ENCODE data around the gene VSIG2. TPM values are rescaled to one million over a fixed set of nuclear protein-coding genes. Genes with fewer than 3 reads are reported as not detected.

VSIG2 gene
- total RNA-seq, 1 donor from 2014 or later: not detected

- no peak for DNase-seq
Measured at GRCh38 chr11:124748481-124749343, 3.3 kb downstream of the VSIG2 start.

DNA sequence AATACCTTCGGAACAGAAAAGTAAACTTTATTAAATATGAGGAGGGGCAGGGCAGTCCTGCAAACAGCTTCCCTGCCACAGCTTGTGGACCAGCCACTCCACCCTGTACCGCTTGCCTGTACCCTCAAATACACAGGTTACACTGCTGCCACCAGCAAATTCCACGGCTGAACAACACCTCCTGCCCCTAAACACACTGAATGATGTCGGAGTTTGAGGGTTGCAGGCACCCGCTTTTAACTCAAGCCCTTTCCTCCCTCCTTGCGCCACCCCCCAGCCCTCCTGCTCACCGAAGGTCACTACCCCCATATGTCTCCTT is 4.0 kb downstream of the VSIG2 start:
- DNase-seq: no peak

DNA sequence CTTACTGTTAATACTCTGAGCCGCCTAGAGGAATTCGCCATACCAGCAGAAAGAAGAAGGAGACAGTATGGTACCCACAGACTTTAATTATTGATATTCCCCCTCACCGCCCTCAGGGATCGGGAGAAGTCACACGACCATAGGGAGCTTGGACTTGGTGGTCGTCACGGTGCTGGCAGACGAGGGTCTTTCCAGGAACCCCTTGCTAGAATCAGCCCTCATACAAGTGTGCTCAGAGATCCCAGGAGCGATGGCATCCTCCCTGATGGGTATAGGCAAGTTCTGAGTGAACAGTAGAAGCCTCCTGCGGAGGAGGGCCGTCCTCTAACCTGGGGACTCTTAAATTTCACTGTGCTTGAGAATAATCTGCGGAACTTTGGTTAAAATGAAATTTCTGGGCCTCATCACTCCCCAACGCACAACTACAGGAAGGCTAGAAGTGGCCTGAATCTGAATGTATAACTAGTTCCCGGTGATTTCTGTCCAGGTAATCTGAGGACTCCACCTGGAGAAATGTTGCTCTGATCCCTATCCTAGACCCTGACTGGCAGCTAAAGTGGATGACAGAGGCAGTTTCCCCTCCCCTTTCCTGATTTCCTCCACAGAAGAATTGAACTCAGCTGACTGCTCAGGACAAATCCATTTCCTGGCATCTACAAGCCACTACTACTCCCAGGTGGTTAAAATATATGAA is 4.5 kb downstream of the VSIG2 start:
- DNase-seq: no peak

DNA sequence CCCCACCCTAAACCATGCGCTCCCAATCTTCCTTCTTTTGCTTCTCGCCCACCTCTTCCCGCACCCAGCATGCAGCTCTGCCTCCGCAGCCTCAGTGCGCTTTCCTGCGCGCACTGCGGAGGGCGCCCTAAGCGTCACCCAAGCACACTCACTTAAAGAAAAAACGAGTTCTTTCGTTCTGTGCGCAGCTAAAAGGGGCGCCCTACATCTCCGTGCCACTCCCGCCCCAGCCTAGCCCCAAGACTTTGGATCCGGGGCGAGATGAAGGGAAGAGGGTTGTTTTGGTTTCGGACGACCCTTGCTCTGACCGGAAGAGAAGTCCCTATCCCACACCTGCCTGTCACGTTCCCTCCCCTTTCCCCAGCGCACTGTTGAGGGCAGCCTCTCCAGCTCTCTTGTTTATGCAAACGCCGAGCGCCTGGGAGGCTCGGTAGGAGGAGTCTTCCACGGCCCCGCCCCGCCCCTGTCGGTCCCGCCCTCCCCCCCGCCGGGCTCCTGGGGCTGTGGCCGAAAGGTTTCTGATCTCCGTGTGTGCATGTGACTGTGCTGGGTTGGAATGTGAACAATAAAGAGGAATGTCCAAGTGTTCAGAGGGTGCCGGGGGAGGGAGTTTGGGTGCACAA is 5.3 kb downstream of the VSIG2 start:
- DNase-seq: peak; percentile 31

- DNase-seq: no peak
Measured at GRCh38 chr11:124745835-124746620, 6.0 kb downstream of the VSIG2 start.

- DNase-seq: no peak
Measured at GRCh38 chr11:124745270-124745834, 6.7 kb downstream of the VSIG2 start.

- DNase-seq: no peak
Measured at GRCh38 chr11:124743050-124743449, 9.0 kb downstream of the VSIG2 start.

- DNase-seq: no peak
Measured at GRCh38 chr11:124742555-124742954, 9.5 kb downstream of the VSIG2 start.

DNA sequence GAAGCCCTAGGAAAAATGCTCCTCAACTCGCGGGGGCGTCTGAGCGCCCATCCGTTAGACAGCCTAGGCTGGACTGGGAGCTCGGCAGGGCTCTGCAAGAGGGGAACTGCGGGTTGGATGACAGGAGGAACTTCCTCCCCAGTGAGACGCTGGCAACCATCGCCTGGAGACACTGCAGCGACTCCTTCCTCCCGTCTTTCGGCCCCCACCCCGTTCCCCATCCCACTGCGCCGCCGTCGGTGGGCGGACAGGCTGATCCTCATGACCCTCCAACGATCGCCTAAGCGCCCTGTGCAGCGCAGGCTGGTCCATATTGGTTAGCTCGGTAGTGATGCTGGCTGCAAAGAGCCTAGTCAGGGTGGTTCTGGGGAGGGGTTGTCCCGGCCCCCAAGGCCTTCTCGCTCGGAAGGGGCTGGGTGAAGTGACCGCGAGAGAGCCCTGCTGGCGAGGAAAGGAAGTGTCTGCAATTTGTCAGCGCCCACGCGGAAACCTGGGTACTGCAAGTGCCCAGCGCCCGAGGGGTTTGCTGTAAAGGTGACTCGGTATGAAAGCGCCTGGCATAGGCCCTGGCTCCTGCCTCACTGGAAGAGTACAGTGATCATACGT is 11.7 kb downstream of the VSIG2 start:
- no peak for DNase-seq

DNA sequence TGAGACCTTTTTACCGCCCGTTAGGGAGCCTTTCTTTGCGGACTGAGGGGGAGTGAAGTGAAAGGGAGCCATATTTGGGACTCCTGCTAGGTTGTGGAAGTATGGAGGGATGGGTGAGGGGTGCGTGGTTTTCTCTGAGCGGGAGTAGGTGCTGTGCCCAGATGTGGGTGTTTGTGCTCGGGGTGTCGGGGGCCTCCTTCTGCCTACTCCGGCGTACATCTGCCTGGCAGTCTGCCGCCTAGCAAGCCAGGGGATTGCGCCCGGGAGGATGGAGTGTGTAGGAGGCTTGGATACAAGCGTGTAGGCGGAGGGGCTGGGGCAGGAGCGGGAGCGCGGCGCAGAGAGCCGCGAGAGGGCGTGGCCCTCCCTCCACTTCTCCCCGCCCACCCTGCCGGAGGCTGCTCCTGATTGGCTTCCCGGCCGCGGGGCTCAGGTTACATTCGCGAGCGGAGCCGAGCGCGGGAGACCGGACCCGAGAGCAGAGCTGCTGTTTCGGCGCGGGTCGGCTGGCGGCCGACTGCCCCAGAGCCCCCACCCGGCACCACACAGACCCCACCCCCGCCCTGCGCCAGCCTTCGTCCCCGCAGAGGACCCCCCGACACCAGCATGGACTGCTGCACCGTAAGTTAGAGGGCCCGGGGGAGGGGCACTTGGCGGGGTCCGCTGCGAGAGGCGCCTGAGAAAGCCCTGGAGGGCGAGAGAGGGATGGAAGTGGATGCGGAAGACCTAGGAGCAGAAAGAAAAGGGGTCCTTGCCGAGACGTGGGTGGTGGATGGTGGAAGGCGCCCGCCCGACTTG is 12.4 kb downstream of the VSIG2 start, which contains the start of gene NRGN:
Gene NRGN (plus strand): TSS at position 464 of the 798 bp plus-strand sequence. CDS start 143 bp downstream, at position 607.
- DNase-seq: peak; percentile 97

- no peak for DNase-seq
Measured at GRCh38 chr11:124738713-124739478, 13.2 kb downstream of the VSIG2 start.

- DNase-seq: no peak
Measured at GRCh38 chr11:124737638-124738305, 14.3 kb downstream of the VSIG2 start.

DNA sequence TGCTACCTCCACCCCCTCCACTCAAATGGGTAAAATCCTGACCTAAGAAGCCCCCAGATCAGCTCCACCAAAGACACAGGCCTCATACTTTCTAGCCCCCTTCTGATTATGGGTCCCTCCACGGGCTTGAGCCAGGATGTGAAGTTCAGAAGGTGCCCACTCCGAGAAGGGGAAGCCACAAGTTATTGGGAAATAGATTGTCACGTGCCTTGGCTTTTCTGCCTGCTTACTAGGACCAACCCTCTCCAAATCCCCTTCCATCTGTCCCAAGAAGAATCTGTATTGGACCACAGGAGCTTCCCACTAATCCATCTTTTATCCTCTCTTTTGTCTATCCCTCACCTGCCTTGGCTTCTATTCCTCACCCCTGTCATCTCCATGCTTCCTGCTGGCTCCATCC is 15.3 kb downstream of the VSIG2 start:
- no peak for DNase-seq

DNA sequence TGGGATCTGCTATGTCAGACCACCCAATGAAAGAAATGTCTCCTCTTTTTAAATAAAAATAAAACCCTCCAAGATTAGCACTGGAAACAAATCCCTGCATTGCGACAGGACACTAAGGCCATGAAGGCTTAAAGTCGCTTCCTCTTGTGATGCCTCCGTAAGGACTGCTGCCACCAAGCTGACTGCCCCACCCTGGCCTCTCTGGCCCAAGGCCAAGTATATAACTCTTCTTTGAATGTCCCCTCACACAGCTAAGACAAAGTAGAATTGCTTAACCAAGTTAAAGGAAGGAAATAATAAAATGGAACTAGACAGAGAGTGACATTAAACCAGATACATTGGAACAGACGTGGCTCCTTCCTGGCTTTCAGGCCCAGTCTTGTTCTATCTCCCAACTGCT is 19.8 kb downstream of the VSIG2 start:
- DNase-seq: no peak

- no peak for DNase-seq
Measured at GRCh38 chr11:124729571-124729970, 22.5 kb downstream of the VSIG2 start.

- no peak for DNase-seq
Measured at GRCh38 chr11:124728134-124728533, 23.9 kb downstream of the VSIG2 start.

- no peak for DNase-seq
Measured at GRCh38 chr11:124727474-124727873, 24.6 kb downstream of the VSIG2 start.

DNA sequence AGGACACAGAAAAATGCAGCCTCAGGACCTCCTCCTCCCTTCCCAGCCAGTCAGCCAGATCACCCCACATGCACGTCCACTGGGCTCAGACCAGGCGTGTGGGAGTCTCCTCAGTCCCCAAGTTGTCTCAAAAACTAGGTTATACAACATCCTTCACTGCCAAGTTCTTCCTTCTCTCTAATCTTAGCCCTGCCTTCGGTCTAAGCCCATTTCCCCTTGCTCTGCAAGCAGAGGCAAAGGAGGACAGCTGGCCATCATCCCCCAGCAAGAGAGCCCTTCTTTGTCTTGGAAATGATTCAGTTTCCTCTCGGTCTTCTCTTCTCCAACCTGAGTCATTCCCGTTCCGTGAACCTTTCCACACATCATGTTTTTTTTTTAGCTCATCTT is 26.3 kb downstream of the VSIG2 start:
- DNase-seq: no peak

DNA sequence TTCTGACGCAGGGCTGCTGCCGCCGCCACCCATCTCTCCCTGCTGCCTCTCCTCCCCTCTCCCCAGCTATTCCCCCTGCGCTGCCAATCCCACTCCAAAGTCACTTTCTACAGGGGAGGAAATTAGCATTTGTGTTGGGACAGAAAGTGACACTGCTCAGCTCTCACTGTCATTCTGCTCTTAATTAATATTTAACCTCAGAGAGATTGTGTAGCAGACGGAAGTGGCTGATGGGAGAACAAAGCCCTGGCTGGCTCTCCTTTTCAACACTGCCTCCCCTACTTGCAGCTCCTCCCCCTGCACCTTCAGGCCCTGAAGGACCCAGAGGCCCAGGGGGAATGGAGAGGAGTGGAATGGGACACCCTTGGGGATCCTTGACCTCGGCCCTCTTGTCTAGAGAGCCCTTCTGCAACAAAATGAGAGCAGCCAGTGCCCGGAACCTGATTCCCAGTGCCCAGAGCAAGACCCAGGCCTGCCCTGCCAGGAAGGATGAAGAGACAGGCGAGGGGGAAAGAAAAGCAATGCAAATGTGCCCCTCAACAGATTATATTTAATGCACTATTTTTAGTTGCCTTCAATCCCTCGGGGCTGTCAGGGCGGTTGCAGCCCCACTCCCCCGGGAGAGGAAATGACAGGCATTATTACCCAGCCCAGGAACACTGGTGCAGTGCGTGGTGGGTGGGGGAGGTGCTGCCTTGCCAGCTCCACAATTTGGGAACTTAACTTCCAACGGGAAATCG is 26.9 kb downstream of the VSIG2 start:
- DNase-seq: no peak
